Natural killer cell (primary cell): Measurements from ENCODE around the gene LINC00632. TPM values are rescaled to one million over a fixed set of nuclear protein-coding genes. Genes with fewer than 3 reads are reported as not detected.

Source experiments
- ATAC-seq, 3 donors: fragments of 150-1000 bp in 2 of 3; fragments of 200-7000 bp in 1 of 3; cut with Tn5 transposase; 1 replicate in 1 of 3; 2 replicates in 2 of 3; pipeline ENCODE4 v1.10.0; 2021; ENCODE audit warnings: mild to moderate bottlenecking in 2 of 3, moderate library complexity in 2 of 3
- DNase-seq, 2 donors: peaks; one replicate each; pipeline versions ENCODE4 v3.0.0 to v3.0.0-alpha.2; 2013 to 2021; ENCODE audit warnings: mixed read lengths in 1 of 2
- H3K27ac ChIP-seq: one replicate; pipeline ENCODE4 v1.5.1; 2013; ENCODE audit warnings: mild to moderate bottlenecking, low read length
- H3K27me3 ChIP-seq: one replicate; pipeline ENCODE4 v1.6.1; 2013; ENCODE audit warnings: low read length; ENCODE audit not compliant: control insufficient read depth, insufficient read depth
- H3K36me3 ChIP-seq: one replicate; pipeline ENCODE4 v1.6.1; 2013; ENCODE audit warnings: low read length; ENCODE audit not compliant: control insufficient read depth, insufficient read depth
- H3K4me1 ChIP-seq: one replicate; pipeline ENCODE4 v1.6.1; 2013; ENCODE audit warnings: low read length; ENCODE audit not compliant: control insufficient read depth, insufficient read depth
- H3K4me3 ChIP-seq: one replicate; pipeline ENCODE4 v1.5.1; 2013; ENCODE audit warnings: low read length
- H3K9me3 ChIP-seq: one replicate; pipeline ENCODE4 v1.6.1; 2013; ENCODE audit warnings: low read length; ENCODE audit not compliant: control insufficient read depth, insufficient read depth
- H3K27ac Mint-ChIP-seq, 2 donors: one replicate each; pipeline ENCODE4 v1.8.0; 2022; ENCODE audit warnings: mild to moderate bottlenecking in 2 of 2, mixed read lengths in 2 of 2, moderate library complexity in 1 of 2
- H3K27me3 Mint-ChIP-seq, 2 donors: one replicate each; pipeline ENCODE4 v1.8.0; 2022; ENCODE audit warnings: low read depth in 2 of 2, mixed read lengths in 2 of 2
- H3K36me3 Mint-ChIP-seq: one replicate; pipeline ENCODE4 v1.8.0; 2022; ENCODE audit warnings: mixed read lengths
- H3K4me1 Mint-ChIP-seq, 2 donors: one replicate each; pipeline ENCODE4 v1.8.0; 2022; ENCODE audit warnings: mixed read lengths in 2 of 2
- H3K4me3 Mint-ChIP-seq: one replicate; pipeline ENCODE4 v1.8.0; 2022; ENCODE audit warnings: mild to moderate bottlenecking, moderate library complexity, mixed read lengths
- H3K9me3 Mint-ChIP-seq, 2 donors: one replicate each; pipeline ENCODE4 v1.8.0; 2022; ENCODE audit warnings: mixed read lengths in 2 of 2
- CTCF ChIP-seq: fragments of 200-600 bp; IDR thresholded peaks from one replicate; pipeline ENCODE4 v1.8.0; 2022; ENCODE audit warnings: antibody characterized with exemption
- WGBS: methylation state at CpG from one replicate; pipeline ENCODE4 v1.1.7; 2013; ENCODE audit warnings: missing lambda C conversion rate; ENCODE audit not compliant: insufficient coverage; 5-methylcytosine and 5-hydroxymethylcytosine counted together
- intact Hi-C: fragments of 100-400 bp; cut with micrococcal nuclease; formaldehyde crosslinking; loops from one replicate; pipeline ENCODE4 v1.14.2; 2022
- total RNA-seq, 4 donors: library from RNA; stranded (reverse); fragments of 120-200 nt in 1 of 4; gene quantifications; one replicate each; pipeline versions ENCODE4 v1.2.3 to v1.2.4, GENCODE V29; 2013 to 2022

Gene LINC00632
- total RNA-seq, 3 donors from 2014 or later (not counting 1 experiment from before 2014, with no cell fraction given), result 0.12 to 0.43 (median 0.16) TPM

GRCh38 chrX:140701480-140701879, 8.1 kb upstream of the LINC00632 start:
- Mint-ChIP-seq H3K4me1 (no peaks in the 10 kb centered on the region), H3K27ac (no peak overlapping the region), H3K9me3 (no peaks in the 10 kb centered on the region), H3K36me3 (no peaks in the 10 kb centered on the region), H3K4me3 (no peak overlapping the region), H3K27me3 (no peaks in the 10 kb centered on the region)
- ATAC-seq (no peak), DNase-seq (peak in 1 of 2 donors; percentile 19)
- no peak overlapping the region for H3K4me3 ChIP-seq
- no peaks in the 10 kb centered on the region for H3K9me3 ChIP-seq
- intact Hi-C loops, result no loop called here
- H3K4me1 ChIP-seq, result no peaks in the 10 kb centered on the region
- no peak for TF ChIP-seq CTCF
- H3K27ac ChIP-seq, result no peak overlapping the region
- 7% methylated on average over 3 of the region's 9 CpGs for WGBS
- H3K36me3 ChIP-seq, result no peaks in the 10 kb centered on the region
- no peaks in the 10 kb centered on the region for H3K27me3 ChIP-seq

GRCh38 chrX:140710710-140711109, 1.2 kb downstream of the LINC00632 start:
- DNase-seq (no peak), ATAC-seq (no peak)
- Histone ChIP-seq H3K9me3 (no peaks in the 10 kb centered on the region), H3K27me3 (no peaks in the 10 kb centered on the region), H3K4me1 (no peaks in the 10 kb centered on the region), H3K36me3 (no peaks in the 10 kb centered on the region), H3K27ac (no peak overlapping the region), H3K4me3 (no peak overlapping the region)
- no peak for TF ChIP-seq CTCF
- Mint-ChIP-seq H3K36me3 (no peaks in the 10 kb centered on the region), H3K27me3 (peaks cover 6 to 20% of the 10 kb centered on the region in 2 donors), H3K4me1 (no peaks in the 10 kb centered on the region), H3K4me3 (no peak overlapping the region), H3K9me3 (no peaks in the 10 kb centered on the region), H3K27ac (no peak overlapping the region)
- 21% methylated on average over 1 of the region's 6 CpGs for WGBS
- intact Hi-C loops, result no loop called here

GRCh38 chrX:140711894-140712293, 2.3 kb downstream of the LINC00632 start:
- no peaks in the 10 kb centered on the region for H3K36me3 ChIP-seq
- Mint-ChIP-seq H3K4me3 (no peak overlapping the region), H3K27ac (no peak overlapping the region), H3K4me1 (no peaks in the 10 kb centered on the region), H3K27me3 (peaks cover 6 to 20% of the 10 kb centered on the region in 2 donors), H3K9me3 (no peaks in the 10 kb centered on the region), H3K36me3 (no peaks in the 10 kb centered on the region)
- no peaks in the 10 kb centered on the region for H3K9me3 ChIP-seq
- DNase-seq (no peak), ATAC-seq (no peak)
- no peak overlapping the region for H3K4me3 ChIP-seq
- H3K27me3 ChIP-seq, result no peaks in the 10 kb centered on the region
- H3K4me1 ChIP-seq, result no peaks in the 10 kb centered on the region
- no peak overlapping the region for H3K27ac ChIP-seq
- no peak for TF ChIP-seq CTCF
- WGBS, result 88% methylated on average over 3 of the region's 4 CpGs
- intact Hi-C loops, result no loop called here

GRCh38 chrX:140712413-140713173, 3.0 kb downstream of the LINC00632 start:
- Mint-ChIP-seq H3K27me3 (peaks cover 6 to 20% of the 10 kb centered on the region in 2 donors), H3K27ac (no peak overlapping the region), H3K4me3 (no peak overlapping the region), H3K36me3 (no peaks in the 10 kb centered on the region), H3K9me3 (no peaks in the 10 kb centered on the region), H3K4me1 (no peaks in the 10 kb centered on the region)
- Histone ChIP-seq H3K4me3 (no peak overlapping the region), H3K4me1 (no peaks in the 10 kb centered on the region), H3K9me3 (no peaks in the 10 kb centered on the region), H3K27me3 (no peaks in the 10 kb centered on the region), H3K27ac (no peak overlapping the region), H3K36me3 (no peaks in the 10 kb centered on the region)
- intact Hi-C loops, result no loop called here
- DNase-seq (peak in 1 of 2 donors; percentile 61), ATAC-seq (peak; percentile 18 to 63 (median 24))
- no peak for TF ChIP-seq CTCF
- 4% methylated on average over 11 of the region's 16 CpGs for WGBS
